CD14-positive monocyte (primary cell): ENCODE data around the gene ZNFX1. TPM values are rescaled to one million over a fixed set of nuclear protein-coding genes. Genes with fewer than 3 reads are reported as not detected.

Experiments
- DNase-seq, 3 donors: peaks; one replicate each; pipeline ENCODE4 v3.0.0-alpha.2; 2011 to 2022
- H2AFZ ChIP-seq: 2 replicates; pipeline ENCODE4 v1.6.0; 2012; ENCODE audit warnings: mild to moderate bottlenecking, low read depth, low read length, inconsistent platforms; ENCODE audit not compliant: insufficient read depth, poor library complexity, severe bottlenecking
- H3K27ac ChIP-seq, 2 donors: 1 replicate in 1 of 2; 2 replicates in 1 of 2; pipeline ENCODE4 v1.5.1; 2012 to 2013; ENCODE audit warnings: low read length in 2 of 2, control low read depth in 1 of 2, inconsistent platforms in 1 of 2, low read depth in 1 of 2, mild to moderate bottlenecking in 1 of 2
- H3K27me3 ChIP-seq, 2 donors: one replicate each; pipeline versions ENCODE4 v1.6.0 to v1.6.1; 2011 to 2013; ENCODE audit warnings: low read length in 2 of 2; ENCODE audit not compliant: control insufficient read depth in 2 of 2, insufficient read depth in 2 of 2
- H3K36me3 ChIP-seq, 2 donors: replicated peaks in 1 of 2; 1 replicate in 1 of 2; 2 replicates in 1 of 2; pipeline versions ENCODE4 v1.5.1 to v1.6.1; 2012 to 2013; ENCODE audit warnings: low read length in 2 of 2, control low read depth in 1 of 2, inconsistent platforms in 1 of 2, mild to moderate bottlenecking in 1 of 2; ENCODE audit not compliant: insufficient read depth in 2 of 2, control insufficient read depth in 1 of 2
- H3K4me1 ChIP-seq, 2 donors: 1 replicate in 1 of 2; 2 replicates in 1 of 2; pipeline versions ENCODE4 v1.5.1 to v1.6.1; 2012 to 2013; ENCODE audit warnings: low read length in 2 of 2, control low read depth in 1 of 2, inconsistent platforms in 1 of 2, mild to moderate bottlenecking in 1 of 2, moderate library complexity in 1 of 2; ENCODE audit not compliant: insufficient read depth in 2 of 2, control insufficient read depth in 1 of 2
- H3K4me2 ChIP-seq: replicated peaks from 2 replicates; pipeline ENCODE3; 2012; ENCODE audit warnings: low read length, moderate library complexity, mild to moderate bottlenecking; ENCODE audit not compliant: poor library complexity, severe bottlenecking; ENCODE audit errors: extremely low read depth
- H3K4me3 ChIP-seq, 3 experiments: fragments of 200-600 bp in 1 of 3; sonication (generic) in 1 of 3; replicated peaks in 1 of 3; 1 replicate in 2 of 3; 2 replicates in 1 of 3; pipeline ENCODE4 v1.5.1; 2011 to 2013; ENCODE audit warnings: low read length in 3 of 3, mild to moderate bottlenecking in 3 of 3, control low read depth in 2 of 3, low read depth in 2 of 3, inconsistent platforms in 1 of 3, moderate library complexity in 1 of 3
- H3K79me2 ChIP-seq: 2 replicates; pipeline ENCODE4 v1.6.0; 2012; ENCODE audit warnings: mild to moderate bottlenecking, control low read depth, inconsistent platforms, low read length, moderate library complexity; ENCODE audit not compliant: insufficient read depth
- H3K9ac ChIP-seq: 2 replicates; pipeline ENCODE4 v1.6.0; 2017; ENCODE audit warnings: low read length, mild to moderate bottlenecking; ENCODE audit not compliant: insufficient read depth, poor library complexity, severe bottlenecking
- H3K9me3 ChIP-seq, 2 donors: replicated peaks in 1 of 2; 1 replicate in 1 of 2; 2 replicates in 1 of 2; pipeline versions ENCODE4 v1.5.1 to v1.6.1; 2012 to 2013; ENCODE audit warnings: low read length in 2 of 2, control low read depth in 1 of 2; ENCODE audit not compliant: control insufficient read depth in 1 of 2, insufficient read depth in 1 of 2
- H4K20me1 ChIP-seq: 2 replicates; pipeline ENCODE4 v1.6.0; 2012; ENCODE audit warnings: mild to moderate bottlenecking, low read length, control low read depth, moderate library complexity; ENCODE audit not compliant: insufficient read depth
- H3K27ac Mint-ChIP-seq, 7 donors: one replicate each; pipeline ENCODE4 v1.8.0; 2020; ENCODE audit warnings: mild to moderate bottlenecking in 7 of 7, mixed read lengths in 7 of 7, moderate library complexity in 6 of 7, inconsistent platforms in 2 of 7
- H3K27me3 Mint-ChIP-seq, 3 donors: one replicate each; pipeline ENCODE4 v1.8.0; 2021 to 2022; ENCODE audit warnings: low read depth in 3 of 3, mild to moderate bottlenecking in 3 of 3, mixed read lengths in 3 of 3, moderate library complexity in 3 of 3, inconsistent platforms in 1 of 3
- H3K36me3 Mint-ChIP-seq, 2 donors: one replicate each; pipeline ENCODE4 v1.8.0; 2020; ENCODE audit warnings: mixed read lengths in 2 of 2, inconsistent platforms in 1 of 2, mild to moderate bottlenecking in 1 of 2
- H3K4me1 Mint-ChIP-seq: one replicate; pipeline ENCODE4 v1.8.0; 2020; ENCODE audit warnings: mild to moderate bottlenecking, mixed read lengths
- H3K4me3 Mint-ChIP-seq, 2 donors: one replicate each; pipeline ENCODE4 v1.8.0; 2020; ENCODE audit warnings: mild to moderate bottlenecking in 2 of 2, mixed read lengths in 2 of 2, moderate library complexity in 1 of 2
- H3K9me3 Mint-ChIP-seq, 7 donors: one replicate each; pipeline ENCODE4 v1.8.0; 2020 to 2022; ENCODE audit warnings: mixed read lengths in 7 of 7, mild to moderate bottlenecking in 6 of 7, moderate library complexity in 6 of 7, inconsistent platforms in 2 of 7
- WGBS: methylation state at CpG from one replicate; pipeline ENCODE4 v1.1.5; 2013; ENCODE audit warnings: missing lambda C conversion rate; ENCODE audit not compliant: insufficient coverage; 5-methylcytosine and 5-hydroxymethylcytosine counted together
- intact Hi-C, 2 donors: fragments of 100-400 bp; cut with micrococcal nuclease; formaldehyde crosslinking; loops; one replicate each; pipeline versions ENCODE4 v1.15.0 to v1.15.1; 2023
- polyA plus RNA-seq, 3 donors: library from polyadenylated mRNA; depleted of rRNA in 1 of 3; unstranded in 2 of 3; stranded (reverse) in 1 of 3; fragments of 300-500 nt in 2 of 3; fragments of >200 nt in 1 of 3; fragmentation: Illumina TruSeq in 2 of 3; gene quantifications; 1 replicate in 2 of 3; 2 replicates in 1 of 3; pipeline ENCODE4 v1.2.3, GENCODE V29; 2012 to 2021
- TF ChIP-seq, protein P1 (sequence below): fragments of 200-600 bp; IDR thresholded peaks from one replicate; pipeline ENCODE4 v1.8.0; 2022; ENCODE audit warnings: antibody characterized with exemption, mild to moderate bottlenecking

Gene ZNFX1
- polyA plus RNA-seq, 3 donors = 11.4 to 23.2 (median 13.3) TPM

DNA sequence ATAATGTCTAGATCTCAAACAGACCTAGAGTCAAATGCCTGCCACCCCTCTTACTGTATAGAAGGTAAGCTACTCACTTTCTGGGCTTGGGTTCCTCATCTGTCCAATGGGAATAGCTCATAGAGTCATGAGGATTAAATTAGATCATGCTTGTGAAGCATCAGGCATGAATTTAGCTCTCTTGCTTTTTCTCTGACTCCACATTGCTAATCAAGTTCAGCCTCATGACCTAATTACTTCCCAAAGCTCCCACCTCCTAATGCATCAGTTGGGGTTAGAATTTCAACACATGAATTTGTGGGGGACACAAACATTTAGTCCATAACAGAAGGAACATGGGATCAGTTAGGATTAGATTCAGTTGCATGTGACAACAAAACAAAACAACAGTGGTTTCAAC lies 63.3 kb downstream of the ZNFX1 start:
- Histone ChIP-seq H2AFZ (no peak overlapping the region), H3K79me2 (peaks cover 4% of the 10 kb centered on the region), H4K20me1 (no peaks in the 10 kb centered on the region), H3K9ac (no peak overlapping the region), H3K27me3 (no peaks in the 10 kb centered on the region), H3K4me2 (no peak overlapping the region), H3K4me3 (no peak overlapping the region), H3K4me1 (peaks cover 11 to 13% of the 10 kb centered on the region in 2 donors), H3K27ac (no peak overlapping the region), H3K36me3 (no peaks in the 10 kb centered on the region), H3K9me3 (peaks cover 0 to 5% of the 10 kb centered on the region in 2 donors)
- Mint-ChIP-seq H3K27ac (no peak overlapping the region), H3K4me1 (peaks cover 10% of the 10 kb centered on the region), H3K36me3 (peaks cover 0 to 2% of the 10 kb centered on the region in 2 donors), H3K9me3 (peaks cover 6 to 12% (median 6%) of the 10 kb centered on the region in 7 donors), H3K27me3 (peaks cover 0 to 2% (median 0%) of the 10 kb centered on the region in 3 donors), H3K4me3 (no peak overlapping the region)
- TF ChIP-seq, protein P1, sequence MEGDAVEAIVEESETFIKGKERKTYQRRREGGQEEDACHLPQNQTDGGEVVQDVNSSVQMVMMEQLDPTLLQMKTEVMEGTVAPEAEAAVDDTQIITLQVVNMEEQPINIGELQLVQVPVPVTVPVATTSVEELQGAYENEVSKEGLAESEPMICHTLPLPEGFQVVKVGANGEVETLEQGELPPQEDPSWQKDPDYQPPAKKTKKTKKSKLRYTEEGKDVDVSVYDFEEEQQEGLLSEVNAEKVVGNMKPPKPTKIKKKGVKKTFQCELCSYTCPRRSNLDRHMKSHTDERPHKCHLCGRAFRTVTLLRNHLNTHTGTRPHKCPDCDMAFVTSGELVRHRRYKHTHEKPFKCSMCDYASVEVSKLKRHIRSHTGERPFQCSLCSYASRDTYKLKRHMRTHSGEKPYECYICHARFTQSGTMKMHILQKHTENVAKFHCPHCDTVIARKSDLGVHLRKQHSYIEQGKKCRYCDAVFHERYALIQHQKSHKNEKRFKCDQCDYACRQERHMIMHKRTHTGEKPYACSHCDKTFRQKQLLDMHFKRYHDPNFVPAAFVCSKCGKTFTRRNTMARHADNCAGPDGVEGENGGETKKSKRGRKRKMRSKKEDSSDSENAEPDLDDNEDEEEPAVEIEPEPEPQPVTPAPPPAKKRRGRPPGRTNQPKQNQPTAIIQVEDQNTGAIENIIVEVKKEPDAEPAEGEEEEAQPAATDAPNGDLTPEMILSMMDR = no peak
- DNase-seq = no peak
- intact Hi-C loops = loop anchor here in 1 of 2 donors (10.0 kb wide), 1 partner anchor 80 kb away; no protein-coding TSS in a partner anchor

GRCh38 chr20:49210757-49211110 lies 67.1 kb downstream of the ZNFX1 start:
- H2AFZ ChIP-seq = no peak overlapping the region
- no peaks in the 10 kb centered on the region for H3K27me3 ChIP-seq
- no CpG with 5 or more reads among the region's 1 CpG for WGBS
- H3K27ac ChIP-seq = no peak overlapping the region
- no peaks in the 10 kb centered on the region for H3K4me1 ChIP-seq
- Mint-ChIP-seq H3K4me3 (no peak overlapping the region), H3K4me1 (no peaks in the 10 kb centered on the region), H3K27ac (no peak overlapping the region), H3K27me3 (peaks cover 0 to 2% (median 0%) of the 10 kb centered on the region in 3 donors), H3K36me3 (peaks cover 0 to 2% of the 10 kb centered on the region in 2 donors), H3K9me3 (peaks cover 4 to 10% (median 7%) of the 10 kb centered on the region in 7 donors)
- no peak overlapping the region for H3K9ac ChIP-seq
- intact Hi-C loops = loop anchor here in 1 of 2 donors (10.0 kb wide), 1 partner anchor 76 kb away; no protein-coding TSS in a partner anchor
- no peak overlapping the region for H3K4me2 ChIP-seq
- no peaks in the 10 kb centered on the region for H4K20me1 ChIP-seq
- H3K79me2 ChIP-seq = no peaks in the 10 kb centered on the region
- TF ChIP-seq, protein P1 = no peak
- DNase-seq = no peak
- H3K4me3 ChIP-seq = no peak overlapping the region
- no peaks in the 10 kb centered on the region for H3K36me3 ChIP-seq
- H3K9me3 ChIP-seq = peaks cover 0 to 5% of the 10 kb centered on the region in 2 donors
